DND-41 (cell line): Measurements from ENCODE around the gene F7.

Experiments
- CTCF ChIP-seq: IDR thresholded peaks from 2 replicates; pipeline ENCODE4 v1.5.1; 2012; ENCODE audit warnings: borderline replicate concordance, low read length, moderate library complexity, mild to moderate bottlenecking; ENCODE audit not compliant: poor library complexity, severe bottlenecking; ENCODE audit errors: extremely low read depth
- EZH2 ChIP-seq: IDR thresholded peaks from 3 replicates; pipeline ENCODE4 v1.6.1; 2012; ENCODE audit warnings: borderline replicate concordance, low read depth, mild to moderate bottlenecking, moderate library complexity, low read length, inconsistent platforms; ENCODE audit not compliant: severe bottlenecking

- TF ChIP-seq CTCF, result no peak
- TF ChIP-seq EZH2, result no peak
Measured at GRCh38 chr13:113084094-113084942, 21.3 kb upstream of the F7 start.
